Measurements from ENCODE around the gene ZBTB22. TPM values are rescaled to one million over a fixed set of nuclear protein-coding genes. Genes with fewer than 3 reads are reported as not detected.
A peak's percentile ranks its signal among the peaks of the same experiment; 100 is the strongest.
"Not testable (repeated sequence)": the region's sequence is repeated elsewhere in the genome, so short reads cannot be mapped to it uniquely, and the experiment has no call there.

ZBTB22 gene
- total RNA-seq, 1 donor = 27.7 TPM

GRCh38 chr6:33280539-33280938 lies 37.0 kb downstream of the ZBTB22 start:
- no peak for DNase-seq (ENCODE audit: low read depth in 2 of 3, low spot score in 2 of 3)

- peak in 2 of 3 donors; percentile 78 to 83 for DNase-seq (ENCODE audit: low read depth in 2 of 3, low spot score in 2 of 3)
These were observed 37.5 kb downstream of the ZBTB22 start for GRCh38 chr6:33279971-33280511.

GRCh38 chr6:33279257-33279695 lies 38.3 kb downstream of the ZBTB22 start:
- no peak for DNase-seq (ENCODE audit: low read depth in 2 of 3, low spot score in 2 of 3)

GRCh38 chr6:33278810-33279209 lies 38.7 kb downstream of the ZBTB22 start:
- DNase-seq (ENCODE audit: low read depth in 2 of 3, low spot score in 2 of 3) = no peak

GRCh38 chr6:33278392-33278741 lies 39.2 kb downstream of the ZBTB22 start:
- DNase-seq (ENCODE audit: low read depth in 2 of 3, low spot score in 2 of 3) = no peak

GRCh38 chr6:33277663-33278391 lies 39.7 kb downstream of the ZBTB22 start:
- DNase-seq (ENCODE audit: low read depth in 2 of 3, low spot score in 2 of 3) = peak in 2 of 3 donors; percentile 32 to 41

DNA sequence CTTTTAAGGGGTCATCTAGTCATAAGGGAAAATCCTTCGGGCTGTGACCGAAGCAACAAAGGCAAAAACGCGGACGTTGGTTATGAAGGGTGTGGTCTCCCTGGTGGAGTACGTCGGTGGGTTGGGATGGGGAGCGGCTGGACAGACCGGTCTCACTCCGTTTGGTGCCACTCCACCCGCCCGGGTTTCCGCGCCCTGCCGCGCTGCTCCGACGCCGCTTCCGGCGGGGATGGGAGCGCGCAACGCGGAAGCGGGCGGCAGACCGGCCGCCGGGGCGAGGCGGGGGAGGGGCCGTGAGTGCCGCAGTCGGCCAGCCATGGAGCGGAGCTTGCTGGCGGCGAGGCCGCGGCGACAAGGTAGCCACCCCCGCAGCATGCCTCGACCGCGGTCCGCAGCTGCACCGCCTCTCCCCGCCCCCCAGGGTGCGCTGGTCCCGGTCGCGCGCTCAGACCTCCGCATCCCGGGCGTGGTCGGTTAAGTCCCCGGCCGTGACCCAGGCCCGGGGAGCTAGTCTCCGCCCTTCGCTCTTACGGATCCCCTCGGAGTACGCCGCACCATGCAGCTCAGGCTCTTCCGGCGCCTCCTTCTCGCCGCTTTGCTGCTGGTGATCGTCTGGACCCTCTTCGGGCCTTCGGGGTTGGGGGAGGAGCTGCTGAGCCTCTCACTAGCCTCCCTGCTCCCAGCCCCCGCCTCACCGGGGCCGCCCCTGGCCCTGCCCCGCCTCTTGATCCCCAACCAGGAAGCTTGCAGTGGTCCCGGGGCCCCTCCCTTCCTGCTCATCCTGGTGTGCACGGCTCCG lies 40.5 kb downstream of the ZBTB22 start, which contains the start of gene B3GALT4:
B3GALT4 (plus strand) TSS at position 260 of the 799 bp plus-strand sequence; CDS start at position 557, 297 bp downstream.
- DNase-seq (ENCODE audit: low read depth in 2 of 3, low spot score in 2 of 3) = peak; percentile 54 to 82 (median 76)

DNA sequence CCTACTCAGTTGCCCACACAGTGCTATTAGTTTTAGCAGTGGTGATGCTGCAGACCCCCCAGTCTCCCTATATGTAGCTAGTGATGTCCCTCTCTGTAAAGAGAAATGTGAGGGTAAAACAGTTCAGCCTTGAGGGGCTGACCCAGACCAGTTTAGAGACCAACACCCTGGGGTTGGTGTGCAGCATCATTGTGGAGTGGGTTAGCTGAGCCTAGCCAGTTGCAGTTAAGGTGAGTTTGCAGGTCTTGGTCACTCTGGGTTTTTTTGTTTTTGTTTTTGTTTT lies 41.0 kb downstream of the ZBTB22 start:
- no peak for DNase-seq (ENCODE audit: low read depth in 2 of 3, low spot score in 2 of 3)

DNA sequence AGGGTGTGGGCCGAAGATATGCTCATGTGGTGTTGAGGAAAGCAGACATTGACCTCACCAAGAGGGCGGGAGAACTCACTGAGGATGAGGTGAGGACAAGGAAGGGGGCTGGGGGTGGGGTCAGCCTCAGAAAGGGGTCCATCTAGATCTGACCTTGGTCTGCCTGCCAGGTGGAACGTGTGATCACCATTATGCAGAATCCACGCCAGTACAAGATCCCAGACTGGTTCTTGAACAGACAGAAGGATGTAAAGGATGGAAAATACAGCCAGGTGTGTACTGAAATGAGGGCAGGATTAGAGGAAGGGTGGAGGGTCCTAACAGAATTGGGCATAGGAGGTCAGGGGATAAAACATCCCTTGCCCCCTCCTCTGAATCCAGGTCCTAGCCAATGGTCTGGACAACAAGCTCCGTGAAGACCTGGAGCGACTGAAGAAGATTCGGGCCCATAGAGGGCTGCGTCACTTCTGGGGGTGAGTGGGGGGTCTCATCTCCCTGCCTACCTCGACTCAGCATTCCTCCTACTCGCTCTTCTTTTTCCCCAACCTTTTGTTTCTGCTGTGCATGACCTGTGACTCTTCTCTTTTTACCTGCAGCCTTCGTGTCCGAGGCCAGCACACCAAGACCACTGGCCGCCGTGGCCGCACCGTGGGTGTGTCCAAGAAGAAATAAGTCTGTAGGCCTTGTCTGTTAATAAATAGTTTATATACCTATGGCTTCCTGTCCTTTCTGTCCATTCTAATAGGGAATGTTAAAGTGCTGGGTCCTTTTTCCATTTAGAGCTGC lies 41.6 kb downstream of the ZBTB22 start:
- not testable (repeated sequence) for DNase-seq (ENCODE audit: low read depth in 2 of 3, low spot score in 2 of 3)

GRCh38 chr6:33273924-33274902 lies 43.3 kb downstream of the ZBTB22 start:
- DNase-seq (ENCODE audit: low read depth in 2 of 3, low spot score in 2 of 3) = no peak

DNA sequence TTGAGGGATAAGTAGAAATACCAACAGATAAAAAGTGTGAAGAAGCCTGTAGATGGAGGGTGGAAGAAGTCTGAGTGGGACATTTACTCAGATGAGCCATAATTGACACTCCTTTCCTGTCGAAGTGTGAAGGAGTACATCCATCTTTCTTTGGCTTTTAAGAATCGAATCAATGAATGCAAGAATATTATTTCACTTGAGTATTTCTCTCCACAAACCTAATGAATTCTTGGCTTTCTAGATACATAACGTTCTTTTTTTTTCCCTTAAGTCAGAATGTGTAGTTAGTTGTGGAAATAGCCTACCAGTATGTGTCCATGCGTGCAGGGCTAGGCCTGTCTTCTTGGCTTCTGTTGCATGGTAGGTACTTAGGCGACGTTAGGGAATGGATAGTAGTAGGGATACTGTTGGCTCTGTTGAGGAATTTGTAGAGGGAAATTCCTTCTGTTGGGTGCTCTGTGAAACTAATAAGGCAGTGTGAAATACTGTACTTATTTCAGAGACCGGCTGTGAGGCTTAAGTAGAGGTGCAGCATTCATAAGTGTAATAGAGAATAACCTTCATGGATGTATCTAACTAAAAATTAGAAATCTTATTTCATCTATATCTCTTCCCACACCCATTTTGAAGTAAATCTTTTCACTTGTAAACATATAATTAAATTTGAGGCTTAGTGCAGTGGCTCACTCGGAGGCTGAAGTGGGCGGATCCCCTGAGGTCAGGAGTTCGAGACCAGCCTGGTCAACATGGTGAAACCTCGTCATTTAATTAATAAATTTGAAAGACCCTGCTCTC lies 44.2 kb downstream of the ZBTB22 start:
- DNase-seq (ENCODE audit: low read depth in 2 of 3, low spot score in 2 of 3) = no peak

DNA sequence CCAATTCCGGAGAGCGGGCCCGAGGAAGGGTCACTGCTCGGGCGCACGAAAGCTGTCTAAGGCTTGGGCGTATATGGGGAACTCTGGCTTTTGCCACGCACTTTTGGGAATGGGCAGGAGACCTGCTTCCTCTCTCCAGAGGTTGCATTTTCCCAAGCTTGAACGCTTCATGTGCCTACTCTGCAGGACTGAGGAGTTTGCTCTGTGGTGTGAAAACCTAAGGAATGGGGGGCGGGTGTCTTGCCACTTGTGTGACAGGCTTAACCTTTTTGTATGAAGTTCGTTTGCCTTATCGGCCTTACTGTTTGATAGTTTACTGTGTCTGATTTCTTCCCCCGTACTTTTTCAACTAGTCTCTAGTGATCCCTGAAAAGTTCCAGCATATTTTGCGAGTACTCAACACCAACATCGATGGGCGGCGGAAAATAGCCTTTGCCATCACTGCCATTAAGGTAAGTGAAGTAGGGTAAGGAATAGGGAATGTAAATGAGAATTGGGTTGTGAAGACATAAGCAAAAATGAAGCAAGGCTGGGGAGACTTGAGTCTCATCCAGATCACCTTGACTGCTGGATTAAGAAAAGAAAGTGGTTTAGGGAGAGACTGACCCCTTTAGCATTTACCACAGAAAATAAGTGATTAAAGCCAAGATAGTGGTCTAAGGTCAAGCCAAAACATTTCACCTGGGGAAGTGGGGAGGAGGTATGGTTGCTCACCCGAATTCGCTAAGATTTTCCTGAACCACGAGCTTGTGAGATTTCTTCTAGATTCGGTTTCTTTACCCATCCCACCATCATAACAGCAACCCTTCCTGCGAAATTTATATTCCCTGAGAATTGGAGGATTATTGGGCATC lies 45.0 kb downstream of the ZBTB22 start:
- DNase-seq (ENCODE audit: low read depth in 2 of 3, low spot score in 2 of 3) = no peak

GRCh38 chr6:33271468-33272274 lies 45.9 kb downstream of the ZBTB22 start, which contains the start of the genes RPS18 and VPS52:
RPS18 (plus strand) TSS chr6:33272075; CDS start chr6:33272120, 45 bp downstream.
VPS52 (minus strand) TSS chr6:33271876; CDS start chr6:33271675, 201 bp downstream.
- DNase-seq (ENCODE audit: low read depth in 2 of 3, low spot score in 2 of 3) = peak; percentile 93 to 99 (median 98)

DNA sequence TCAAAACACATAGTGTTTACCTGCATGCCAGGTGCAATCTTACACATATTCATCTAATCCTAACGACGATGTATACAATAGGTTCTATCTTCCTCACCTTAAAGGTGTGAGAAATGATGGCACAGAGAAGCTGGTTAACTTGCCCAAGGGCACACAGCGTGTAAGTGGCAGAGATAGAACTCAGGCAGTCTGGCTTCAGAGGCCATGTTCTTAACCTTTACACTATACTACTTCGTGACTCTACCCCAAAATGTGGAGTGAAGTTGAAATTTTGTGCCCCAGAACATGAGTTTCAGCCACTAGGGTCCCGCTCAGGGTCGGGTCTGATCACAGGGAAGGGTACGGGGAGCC lies 46.5 kb downstream of the ZBTB22 start:
- DNase-seq (ENCODE audit: low read depth in 2 of 3, low spot score in 2 of 3) = no peak
